ENCODE measurements around the gene AKNA.

DNA sequence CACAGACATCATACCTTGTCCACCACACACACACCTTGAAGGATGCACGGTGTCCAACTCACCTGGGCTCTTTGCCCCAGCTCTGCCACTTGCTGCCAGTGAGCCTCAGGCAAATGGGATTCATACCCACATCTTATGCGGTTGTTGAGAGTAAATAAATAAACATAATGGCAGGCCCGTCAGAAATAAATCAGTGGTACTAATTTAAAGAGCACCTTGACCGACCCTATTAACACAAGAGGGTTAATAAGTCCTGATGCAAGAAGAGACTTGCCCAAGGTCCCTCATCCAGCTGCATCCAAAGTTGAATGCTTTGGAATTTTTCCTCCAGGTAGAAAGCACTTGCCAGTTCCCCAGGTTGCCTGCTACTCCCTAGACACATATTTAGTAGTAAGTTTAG, 11.6 kb upstream of the AKNA start:
- no peak for TF ChIP-seq CTCF (IDR thresholded peaks at IDR 0.05)
- no peak for TF ChIP-seq EZH2 (IDR thresholded peaks at IDR 0.05; ENCODE audit: borderline replicate concordance, insufficient read depth, low read depth, low read length, poor library complexity, severe bottlenecking)
